H9 (cell line): Measurements from ENCODE around the gene NOCT. TPM values are rescaled to one million over a fixed set of nuclear protein-coding genes. Genes with fewer than 3 reads are reported as not detected.

Experiments used
- DNase-seq: peaks from one replicate; pipeline ENCODE4 v3.0.0-alpha.2; 2017
- H2AFZ ChIP-seq: one replicate; pipeline ENCODE4 v1.6.1; 2013; ENCODE audit warnings: mild to moderate bottlenecking, low read length, control low read depth, moderate library complexity
- H2AK5ac ChIP-seq: 2 replicates; pipeline ENCODE4 v1.6.1; 2013; ENCODE audit warnings: low read length, control low read depth, mixed read lengths; ENCODE audit not compliant: insufficient read length
- H2BK120ac ChIP-seq: one replicate; pipeline ENCODE4 v1.6.1; 2013; ENCODE audit warnings: low read depth, mild to moderate bottlenecking, low read length, control low read depth, inconsistent platforms; ENCODE audit not compliant: poor library complexity, severe bottlenecking
- H2BK12ac ChIP-seq: 2 replicates; pipeline ENCODE4 v1.6.1; 2013; ENCODE audit warnings: low read length, control low read depth, mixed read lengths, low read depth; ENCODE audit not compliant: insufficient read length
- H2BK15ac ChIP-seq: 2 replicates; pipeline ENCODE4 v1.6.1; 2013; ENCODE audit warnings: low read depth, low read length, control low read depth
- H2BK20ac ChIP-seq: one replicate; pipeline ENCODE4 v1.6.1; 2013; ENCODE audit warnings: low read depth, mild to moderate bottlenecking, low read length, control low read depth, inconsistent platforms; ENCODE audit not compliant: poor library complexity, severe bottlenecking
- H2BK5ac ChIP-seq: 2 replicates; pipeline ENCODE4 v1.6.1; 2013; ENCODE audit warnings: low read length, control low read depth, mixed read lengths; ENCODE audit not compliant: insufficient read length
- H3K14ac ChIP-seq: 2 replicates; pipeline ENCODE4 v1.6.1; 2013; ENCODE audit warnings: low read length, control low read depth; ENCODE audit not compliant: insufficient read depth
- H3K18ac ChIP-seq: 2 replicates; pipeline ENCODE4 v1.6.1; 2013; ENCODE audit warnings: low read depth, mild to moderate bottlenecking, mixed read lengths, low read length, control low read depth; ENCODE audit not compliant: insufficient read length
- H3K23ac ChIP-seq: 2 replicates; pipeline ENCODE4 v1.6.1; 2013; ENCODE audit warnings: low read length, control low read depth, mixed read lengths, low read depth; ENCODE audit not compliant: insufficient read length
- H3K23me2 ChIP-seq: 2 replicates; pipeline ENCODE4 v1.6.1; 2013; ENCODE audit warnings: low read depth, mild to moderate bottlenecking, mixed read lengths, low read length, control low read depth; ENCODE audit not compliant: insufficient read length, poor library complexity, severe bottlenecking
- H3K27ac ChIP-seq: 2 replicates; pipeline ENCODE4 v1.5.1; 2013; ENCODE audit warnings: low read length, control low read depth, mixed read lengths, low read depth; ENCODE audit not compliant: insufficient read length
- H3K27me3 ChIP-seq: 2 replicates; pipeline ENCODE4 v1.6.1; 2013; ENCODE audit warnings: low read length, control low read depth, inconsistent platforms; ENCODE audit not compliant: insufficient read depth
- H3K4ac ChIP-seq: 2 replicates; pipeline ENCODE4 v1.6.1; 2013; ENCODE audit warnings: low read depth, mild to moderate bottlenecking, control low read depth, inconsistent platforms, low read length, moderate library complexity
- H3K4me1 ChIP-seq: 2 replicates; pipeline ENCODE4 v1.6.1; 2013; ENCODE audit warnings: low read length, control low read depth, inconsistent platforms; ENCODE audit not compliant: insufficient read depth
- H3K4me2 ChIP-seq: 2 replicates; pipeline ENCODE4 v1.6.1; 2013; ENCODE audit warnings: low read length, control low read depth, mixed read lengths; ENCODE audit not compliant: insufficient read length, insufficient read depth
- H3K56ac ChIP-seq: 2 replicates; pipeline ENCODE4 v1.6.1; 2013; ENCODE audit warnings: low read depth, mild to moderate bottlenecking, mixed read lengths, low read length, control low read depth; ENCODE audit not compliant: insufficient read length
- H3K79me1 ChIP-seq: 2 replicates; pipeline ENCODE4 v1.6.1; 2013; ENCODE audit warnings: low read depth, mild to moderate bottlenecking, moderate library complexity, low read length, control low read depth, inconsistent platforms; ENCODE audit not compliant: insufficient read depth, poor library complexity, severe bottlenecking
- H3K79me2 ChIP-seq: 2 replicates; pipeline ENCODE4 v1.6.1; 2013; ENCODE audit warnings: low read length, control low read depth, inconsistent platforms; ENCODE audit not compliant: insufficient read depth
- H3K9ac ChIP-seq: 2 replicates; pipeline ENCODE4 v1.6.1; 2013; ENCODE audit warnings: low read length, control low read depth, mixed read lengths; ENCODE audit not compliant: insufficient read length; ENCODE audit errors: extremely low read depth
- H3K9me3 ChIP-seq: one replicate; pipeline ENCODE4 v1.6.1; 2013; ENCODE audit warnings: low read depth, low read length, inconsistent platforms; ENCODE audit not compliant: control insufficient read depth
- H3T11ph ChIP-seq: one replicate; pipeline ENCODE4 v1.6.1; 2013; ENCODE audit warnings: mild to moderate bottlenecking, low read length, control low read depth, inconsistent platforms
- H4K20me1 ChIP-seq: one replicate; pipeline ENCODE4 v1.6.1; 2013; ENCODE audit not compliant: control insufficient read depth, insufficient read length, insufficient read depth
- H4K5ac ChIP-seq: 2 replicates; pipeline ENCODE4 v1.6.1; 2013; ENCODE audit warnings: low read depth, mild to moderate bottlenecking, mixed read lengths, low read length, control low read depth; ENCODE audit not compliant: insufficient read length
- H4K8ac ChIP-seq: replicated peaks from 2 replicates; pipeline ENCODE4 v1.6.1; 2013; ENCODE audit warnings: low read length, control low read depth, mixed read lengths, low read depth; ENCODE audit not compliant: insufficient read length
- H4K91ac ChIP-seq: 2 replicates; pipeline ENCODE4 v1.6.1; 2013; ENCODE audit warnings: low read depth, mild to moderate bottlenecking, moderate library complexity, mixed read lengths, low read length, control low read depth; ENCODE audit not compliant: insufficient read length
- H3K27ac Mint-ChIP-seq, 3 experiments: 2 replicates in 2 of 3; 3 replicates in 1 of 3; pipeline ENCODE4 v1.8.0; 2020 to 2021; ENCODE audit warnings: mixed read lengths in 3 of 3, mild to moderate bottlenecking in 1 of 3, moderate library complexity in 1 of 3
- H3K27me3 Mint-ChIP-seq: 2 replicates; pipeline ENCODE4 v1.8.0; 2021; ENCODE audit warnings: low read depth, mild to moderate bottlenecking, moderate library complexity, mixed read lengths
- H3K36me3 Mint-ChIP-seq, 3 experiments: 2 replicates in 2 of 3; 3 replicates in 1 of 3; pipeline ENCODE4 v1.8.0; 2020 to 2021; ENCODE audit warnings: low read depth in 3 of 3, mixed read lengths in 3 of 3; ENCODE audit not compliant: insufficient read depth in 1 of 3
- H3K4me1 Mint-ChIP-seq, 2 experiments: 2 replicates each; pipeline ENCODE4 v1.8.0; 2020; ENCODE audit warnings: mixed read lengths in 2 of 2
- H3K4me3 Mint-ChIP-seq, 2 experiments: 2 replicates in 1 of 2; 3 replicates in 1 of 2; pipeline ENCODE4 v1.8.0; 2020 to 2021; ENCODE audit warnings: mild to moderate bottlenecking in 2 of 2, mixed read lengths in 2 of 2, moderate library complexity in 1 of 2
- H3K9me3 Mint-ChIP-seq, 2 experiments: 2 replicates in 1 of 2; 3 replicates in 1 of 2; pipeline ENCODE4 v1.8.0; 2020; ENCODE audit warnings: mild to moderate bottlenecking in 2 of 2, mixed read lengths in 2 of 2, moderate library complexity in 1 of 2
- WGBS: extraction: QIAGEN DNeasy Blood & Tissue Kit; methylation state at CpG from one replicate; pipeline ENCODE4 v1.1.7; 2013; ENCODE audit warnings: missing lambda C conversion rate, low lambda C conversion rate, mixed read lengths; ENCODE audit not compliant: insufficient read length; ENCODE audit errors: extremely low coverage; 5-methylcytosine and 5-hydroxymethylcytosine counted together
- total RNA-seq: library from RNA; stranded (reverse); gene quantifications from 2 replicates; pipeline ENCODE4 v1.2.1, GENCODE V29; 2021
- TF ChIP-seq, protein P1 (sequence below): fragments of 200-600 bp; sonication (generic); conservative IDR thresholded peaks from 3 replicates; pipeline ENCODE4 v1.8.0; 2021; ENCODE audit warnings: antibody characterized with exemption, mild to moderate bottlenecking

NOCT gene
- total RNA-seq, 1 experiment from 2014 or later: 37.3 TPM

DNA sequence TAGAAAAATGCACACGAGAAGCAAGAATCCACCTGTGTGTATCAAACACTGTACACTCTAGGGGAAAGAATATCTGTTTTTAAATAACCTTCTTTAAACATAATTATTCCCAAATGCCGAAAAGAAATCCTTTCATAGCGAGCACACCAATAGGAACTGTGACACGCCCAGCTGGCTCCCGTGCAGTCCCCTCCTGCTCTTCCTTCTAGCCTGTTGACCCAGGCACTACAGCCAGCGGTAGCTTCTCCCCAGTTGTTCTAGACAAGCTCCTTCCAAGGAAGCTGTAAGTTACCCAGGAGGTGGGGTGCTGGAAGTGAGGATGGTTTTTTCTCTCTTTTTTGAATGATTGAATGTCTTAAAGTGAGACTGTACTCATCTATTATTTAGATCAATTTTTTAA lies 19.5 kb upstream of the NOCT start:
- Histone ChIP-seq H4K5ac (no peak overlapping the region), H3T11ph (no peak overlapping the region), H2BK20ac (no peak overlapping the region), H3K14ac (no peak overlapping the region), H3K27me3 (no peaks in the 10 kb centered on the region), H2BK15ac (no peak overlapping the region), H3K79me2 (no peaks in the 10 kb centered on the region), H3K27ac (no peak overlapping the region), H2BK5ac (no peak overlapping the region), H2BK12ac (no peak overlapping the region), H3K4ac (no peak overlapping the region), H3K9ac (no peak overlapping the region), H4K20me1 (no peaks in the 10 kb centered on the region), H2BK120ac (no peak overlapping the region), H4K91ac (no peak overlapping the region), H3K23me2 (no peaks in the 10 kb centered on the region), H3K9me3 (no peaks in the 10 kb centered on the region), H3K18ac (no peak overlapping the region), H3K56ac (no peak overlapping the region), H2AK5ac (no peak overlapping the region), H3K23ac (no peak overlapping the region), H3K4me1 (no peaks in the 10 kb centered on the region; the same call in 1 of the 2 replicates), H3K79me1 (no peaks in the 10 kb centered on the region), H3K4me2 (no peak overlapping the region), H2AFZ (no peak overlapping the region), H4K8ac (no peak overlapping the region)
- no peak for DNase-seq
- H3K9me3 Mint-ChIP-seq: peaks cover 4% of the 10 kb centered on the region in 2 experiments; a peak in 2 of 5 replicates
- H3K27ac Mint-ChIP-seq: no peak overlapping the region
- no CpG with 5 or more reads among the region's 6 CpGs for WGBS
- TF ChIP-seq, protein P1, sequence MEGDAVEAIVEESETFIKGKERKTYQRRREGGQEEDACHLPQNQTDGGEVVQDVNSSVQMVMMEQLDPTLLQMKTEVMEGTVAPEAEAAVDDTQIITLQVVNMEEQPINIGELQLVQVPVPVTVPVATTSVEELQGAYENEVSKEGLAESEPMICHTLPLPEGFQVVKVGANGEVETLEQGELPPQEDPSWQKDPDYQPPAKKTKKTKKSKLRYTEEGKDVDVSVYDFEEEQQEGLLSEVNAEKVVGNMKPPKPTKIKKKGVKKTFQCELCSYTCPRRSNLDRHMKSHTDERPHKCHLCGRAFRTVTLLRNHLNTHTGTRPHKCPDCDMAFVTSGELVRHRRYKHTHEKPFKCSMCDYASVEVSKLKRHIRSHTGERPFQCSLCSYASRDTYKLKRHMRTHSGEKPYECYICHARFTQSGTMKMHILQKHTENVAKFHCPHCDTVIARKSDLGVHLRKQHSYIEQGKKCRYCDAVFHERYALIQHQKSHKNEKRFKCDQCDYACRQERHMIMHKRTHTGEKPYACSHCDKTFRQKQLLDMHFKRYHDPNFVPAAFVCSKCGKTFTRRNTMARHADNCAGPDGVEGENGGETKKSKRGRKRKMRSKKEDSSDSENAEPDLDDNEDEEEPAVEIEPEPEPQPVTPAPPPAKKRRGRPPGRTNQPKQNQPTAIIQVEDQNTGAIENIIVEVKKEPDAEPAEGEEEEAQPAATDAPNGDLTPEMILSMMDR: no peak
- no peaks in the 10 kb centered on the region; the same call in none of the 2 replicates for H3K27me3 Mint-ChIP-seq
- H3K36me3 Mint-ChIP-seq: no peaks in the 10 kb centered on the region; a peak in 1 of 7 replicates
- peaks cover 0 to 13% of the 10 kb centered on the region in 2 experiments; a peak in 1 of 4 replicates for H3K4me1 Mint-ChIP-seq
- no peak overlapping the region for H3K4me3 Mint-ChIP-seq
